GM12875 (cell line): ENCODE measurements around the gene OPRM1.
"Not testable (repeated sequence)": the region's sequence is repeated elsewhere in the genome, so short reads cannot be mapped to it uniquely, and the experiment has no call there.

Source experiments
- H3K4me3 ChIP-seq: one replicate; pipeline ENCODE4 v1.5.1; 2011; ENCODE audit warnings: low read depth, low read length, control low read depth
- TF ChIP-seq, protein P1 (sequence below): IDR thresholded peaks from 2 replicates; pipeline ENCODE4 v1.5.1; 2011; ENCODE audit warnings: low read depth, mild to moderate bottlenecking, control low read depth, inconsistent platforms, low read length, moderate library complexity, borderline replicate concordance; ENCODE audit not compliant: insufficient read depth

OPRM1 gene

DNA sequence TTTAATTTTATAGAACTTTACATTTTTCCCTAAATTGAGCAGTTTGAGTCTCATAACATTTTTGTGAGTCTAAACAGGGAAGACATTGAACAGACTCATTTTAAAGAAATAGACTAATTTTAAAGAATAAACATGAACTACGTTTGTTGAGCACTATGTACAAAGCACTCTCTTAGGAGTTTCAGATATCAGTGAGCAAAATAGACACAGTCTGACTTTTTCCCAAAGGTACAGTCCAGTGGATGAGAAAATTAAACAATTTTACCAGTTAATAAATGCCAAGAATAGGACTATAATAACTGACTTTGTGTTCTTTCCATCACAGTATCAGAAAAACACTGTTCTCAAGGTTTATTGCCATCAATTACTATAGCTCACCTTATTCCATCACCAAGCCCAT, 18.1 kb downstream of the OPRM1 start:
- TF ChIP-seq, protein P1, sequence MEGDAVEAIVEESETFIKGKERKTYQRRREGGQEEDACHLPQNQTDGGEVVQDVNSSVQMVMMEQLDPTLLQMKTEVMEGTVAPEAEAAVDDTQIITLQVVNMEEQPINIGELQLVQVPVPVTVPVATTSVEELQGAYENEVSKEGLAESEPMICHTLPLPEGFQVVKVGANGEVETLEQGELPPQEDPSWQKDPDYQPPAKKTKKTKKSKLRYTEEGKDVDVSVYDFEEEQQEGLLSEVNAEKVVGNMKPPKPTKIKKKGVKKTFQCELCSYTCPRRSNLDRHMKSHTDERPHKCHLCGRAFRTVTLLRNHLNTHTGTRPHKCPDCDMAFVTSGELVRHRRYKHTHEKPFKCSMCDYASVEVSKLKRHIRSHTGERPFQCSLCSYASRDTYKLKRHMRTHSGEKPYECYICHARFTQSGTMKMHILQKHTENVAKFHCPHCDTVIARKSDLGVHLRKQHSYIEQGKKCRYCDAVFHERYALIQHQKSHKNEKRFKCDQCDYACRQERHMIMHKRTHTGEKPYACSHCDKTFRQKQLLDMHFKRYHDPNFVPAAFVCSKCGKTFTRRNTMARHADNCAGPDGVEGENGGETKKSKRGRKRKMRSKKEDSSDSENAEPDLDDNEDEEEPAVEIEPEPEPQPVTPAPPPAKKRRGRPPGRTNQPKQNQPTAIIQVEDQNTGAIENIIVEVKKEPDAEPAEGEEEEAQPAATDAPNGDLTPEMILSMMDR = no peak
- H3K4me3 ChIP-seq = no peak overlapping the region

DNA sequence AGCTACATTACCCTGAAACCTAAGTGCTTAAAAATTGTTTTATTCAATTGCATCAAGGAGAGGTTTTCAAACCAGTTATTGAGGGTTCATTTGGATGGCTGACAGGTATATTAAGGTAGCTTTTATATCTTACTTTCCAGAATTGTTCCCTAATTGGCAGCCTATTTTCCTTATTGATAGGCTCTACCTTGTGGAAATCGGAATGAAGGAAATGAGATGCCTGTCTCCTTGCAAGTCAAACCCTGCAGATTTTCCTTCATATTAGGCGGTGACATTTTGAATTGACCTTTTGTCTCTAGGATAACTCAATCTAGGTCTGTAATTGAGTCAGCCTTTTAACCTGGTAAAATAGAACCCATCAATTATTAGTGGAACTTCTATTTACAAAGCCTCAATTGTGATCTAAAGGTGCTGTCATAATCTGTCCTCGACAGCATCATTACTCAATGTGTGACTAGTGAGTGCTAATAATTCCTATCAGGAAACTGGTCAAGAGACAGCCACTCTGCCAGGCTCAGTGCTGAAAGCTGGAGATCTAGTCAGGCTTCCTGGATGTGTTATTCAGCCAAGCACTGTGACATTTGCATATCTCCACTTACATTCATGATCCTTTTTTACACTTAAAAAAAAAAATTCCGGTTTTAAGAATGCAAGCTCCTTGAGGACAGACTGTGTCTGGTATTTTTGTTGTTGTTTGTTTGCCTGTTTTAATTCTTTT, 20.1 kb downstream of the OPRM1 start:
- TF ChIP-seq, protein P1 = no peak
- no peak overlapping the region for H3K4me3 ChIP-seq

DNA sequence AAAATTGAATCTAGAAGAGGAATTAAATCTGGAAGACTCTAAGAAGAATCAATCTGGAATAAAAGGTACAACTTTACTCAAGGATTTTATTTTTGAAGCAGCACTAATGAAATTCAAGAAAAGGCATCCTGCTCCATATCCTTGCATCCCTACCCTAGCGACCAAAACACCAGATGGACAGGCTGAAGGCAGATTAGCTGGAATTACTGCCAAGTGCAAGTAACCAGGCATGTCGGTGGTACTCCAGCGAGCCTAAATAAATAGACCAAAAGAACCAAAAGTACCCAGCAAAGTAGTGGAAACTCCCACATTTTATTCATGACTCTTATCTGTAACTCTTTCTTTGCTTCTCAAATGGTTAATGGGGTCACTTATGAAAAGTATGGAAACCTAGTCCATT, 21.0 kb downstream of the OPRM1 start:
- no peak overlapping the region for H3K4me3 ChIP-seq
- TF ChIP-seq, protein P1 = no peak

DNA sequence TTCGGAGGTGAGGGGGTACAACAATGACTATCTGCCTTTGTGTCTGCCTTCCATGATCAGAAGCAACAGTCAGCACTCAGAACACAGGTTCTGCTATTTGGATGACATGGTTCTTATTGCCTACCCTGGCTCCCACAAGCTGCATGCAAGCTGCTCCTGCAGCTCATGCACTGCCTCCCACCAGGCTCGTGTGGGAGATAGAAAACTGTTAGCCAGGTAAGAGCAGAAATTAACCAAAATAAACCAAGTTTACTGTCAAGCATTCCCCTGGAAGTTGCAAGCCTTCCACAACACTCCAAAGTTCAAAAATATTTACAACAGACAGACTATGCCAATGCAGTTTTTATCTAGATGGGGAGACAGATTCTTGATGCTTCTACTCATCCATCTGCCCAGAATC, 31.0 kb downstream of the OPRM1 start:
- H3K4me3 ChIP-seq = no peak overlapping the region
- TF ChIP-seq, protein P1 = no peak

DNA sequence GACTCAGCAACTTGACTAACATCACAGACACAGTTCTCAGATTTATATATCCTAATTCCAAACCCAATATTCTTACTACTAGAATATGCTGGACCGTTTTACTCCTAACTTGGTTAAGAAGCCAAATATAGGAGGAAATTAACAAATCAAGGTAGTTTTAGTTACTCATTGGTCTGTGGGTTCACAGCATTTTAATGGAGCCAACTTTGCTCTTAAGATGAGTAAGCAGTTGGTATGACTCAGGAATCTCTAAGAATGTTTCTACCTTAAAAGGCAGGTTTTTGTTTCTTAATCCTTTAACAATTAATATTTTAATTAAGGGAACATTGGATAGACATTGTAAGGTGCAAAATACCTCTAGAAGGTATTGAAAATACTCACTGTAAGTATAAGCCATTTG, 31.6 kb downstream of the OPRM1 start:
- no peak overlapping the region for H3K4me3 ChIP-seq

DNA sequence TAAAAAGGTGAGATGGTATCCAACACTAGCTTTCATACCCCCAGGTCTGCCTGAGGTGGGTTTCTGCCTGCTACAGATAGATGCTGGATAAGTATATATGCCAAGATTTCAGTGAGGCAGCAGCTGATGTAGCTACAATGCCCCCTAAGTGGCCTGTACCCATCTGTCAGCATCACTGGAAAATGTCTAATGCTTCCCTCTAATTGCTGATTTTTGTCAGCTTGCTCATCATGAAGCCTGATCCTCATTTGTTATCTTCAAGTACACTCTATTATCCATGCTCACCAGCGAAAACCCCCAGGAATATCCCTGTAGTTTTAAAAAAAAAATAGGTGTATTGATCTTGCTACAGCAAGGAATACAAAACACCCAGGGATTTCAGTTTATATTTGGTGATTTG, 32.2 kb downstream of the OPRM1 start:
- H3K4me3 ChIP-seq = no peak overlapping the region
- TF ChIP-seq, protein P1 = no peak

More for the DNA sequence above, 31.6 kb downstream of the OPRM1 start:
- TF ChIP-seq, protein P1 = no peak

DNA sequence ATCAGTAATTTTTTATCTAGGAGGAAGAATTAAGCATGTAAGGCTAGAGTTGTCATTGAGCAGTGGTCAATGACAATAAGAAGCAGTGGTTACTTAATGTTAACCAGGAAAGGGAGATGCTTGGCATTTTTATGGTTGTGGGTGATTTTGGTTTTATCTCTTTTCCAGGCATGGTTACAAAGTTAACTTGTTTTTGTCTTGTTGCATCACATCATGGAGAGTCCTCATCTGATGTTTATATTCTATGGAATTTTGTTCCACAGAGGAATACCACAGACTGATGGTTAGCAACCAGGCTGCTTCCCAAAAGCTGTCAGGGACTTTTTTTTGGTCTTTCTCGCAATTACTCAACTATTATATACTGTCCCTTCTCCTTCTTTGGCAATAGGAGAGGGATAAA, 32.7 kb downstream of the OPRM1 start:
- TF ChIP-seq, protein P1 = no peak
- H3K4me3 ChIP-seq = no peak overlapping the region

DNA sequence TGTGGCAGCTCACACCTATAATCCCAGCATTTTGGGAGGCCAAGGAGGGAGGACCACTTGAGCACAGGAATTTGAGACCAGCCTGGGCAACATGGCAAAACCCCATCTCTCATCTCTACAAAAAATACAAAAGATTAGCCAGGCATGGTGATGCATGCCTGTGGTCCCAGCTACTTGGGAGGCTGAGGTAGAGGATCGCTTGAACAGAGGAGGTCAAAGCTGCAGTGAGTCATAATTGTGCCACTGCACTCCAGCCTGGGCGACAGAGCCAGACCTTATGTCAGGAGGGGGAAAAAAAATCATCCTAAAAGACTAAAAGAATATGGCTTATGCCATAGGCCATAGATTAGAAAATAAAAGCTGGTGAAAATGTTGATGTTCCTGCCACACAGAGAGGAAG, 39.6 kb downstream of the OPRM1 start:
- H3K4me3 ChIP-seq = not testable (repeated sequence)
